ENCODE measurements around the gene TUBB. TPM values are rescaled to one million over a fixed set of nuclear protein-coding genes. Genes with fewer than 3 reads are reported as not detected.

TUBB gene
- total and polyA plus RNA-seq, 9 of the 15 experiments (the other 6 are each of a cell fraction or from before 2014, with no cell fraction given), result 971 to 2,870 (median 1,478) TPM

- TF ChIP-seq ZNF518B (CRISPR knock-in tag; IDR thresholded peaks at IDR 0.05) (no peak), TRIM28 (IDR thresholded peaks at IDR 0.05) (no peak), MAFK (IDR thresholded peaks at IDR 0.05; ENCODE audit: low read length) (no peak), HBP1 (CRISPR knock-in tag; IDR thresholded peaks at IDR 0.05) (peak; percentile 95), E2F4 (CRISPR knock-in tag; IDR thresholded peaks at IDR 0.05; ENCODE audit: low read depth) (peak; percentile 69; the same call in 1 of the 2 replicates), E2F3 (CRISPR knock-in tag; IDR thresholded peaks at IDR 0.05) (0 out of 2 replicates have a peak, but pooled peaks have one; percentile 61), PKNOX1 (IDR thresholded peaks at IDR 0.05) (no peak), PTRF (tag; IDR thresholded peaks at IDR 0.05) (no peak), NRF1 (conservative IDR thresholded peaks at IDR 0.05 in 1 of 2, IDR thresholded peaks at IDR 0.05 in 1 of 2) (peak; percentile 95), ZNF717 (CRISPR knock-in tag; IDR thresholded peaks at IDR 0.05) (peak; percentile 77), NKRF (IDR thresholded peaks at IDR 0.05; ENCODE audit: borderline replicate concordance) (peak; percentile 92), ATF3 (IDR thresholded peaks at IDR 0.05) (no peak), ATF3 (CRISPR knock-in tag; conservative IDR thresholded peaks at IDR 0.05) (no peak), ZNF280A (IDR thresholded peaks at IDR 0.05; ENCODE audit: low read depth, partially characterized antibody) (no peak), ZNF347 (CRISPR knock-in tag; IDR thresholded peaks at IDR 0.05; ENCODE audit: low read depth) (peak; percentile 79; the same call in 1 of the 2 replicates)
These were observed 1.3 kb downstream of the TUBB start (continued) for GRCh38 chr6:30721198-30722024.

Data from K562 (cell line).